Stimulated activated naive B cell treated with anti-CD40 and anti-IgM and Interleukin-4, amounts not matched to agents 10 μg/mL and 1 μg/mL and 100 μg/mL, for 72 hours (primary cell): Measurements from ENCODE around the gene TAOK1.

Experiments used
- ATAC-seq, 2 donors: fragments of 150-1000 bp; cut with Tn5 transposase; replicated peaks; 2 replicates each; pipeline ENCODE4 v1.10.0; 2021; ENCODE audit warnings: moderate library complexity in 1 of 2
- DNase-seq: peaks from one replicate; pipeline ENCODE4 v3.0.0; 2021
- H3K27ac Mint-ChIP-seq: one replicate; pipeline ENCODE4 v1.8.0; 2022; ENCODE audit warnings: mild to moderate bottlenecking, mixed read lengths
- H3K27me3 Mint-ChIP-seq, 2 donors: one replicate each; pipeline ENCODE4 v1.8.0; 2022; ENCODE audit warnings: mixed read lengths in 2 of 2
- H3K36me3 Mint-ChIP-seq, 2 donors: one replicate each; pipeline ENCODE4 v1.8.0; 2022; ENCODE audit warnings: mixed read lengths in 2 of 2, mild to moderate bottlenecking in 1 of 2
- H3K4me1 Mint-ChIP-seq, 2 donors: one replicate each; pipeline ENCODE4 v1.8.0; 2022; ENCODE audit warnings: mixed read lengths in 2 of 2, mild to moderate bottlenecking in 1 of 2
- H3K4me3 Mint-ChIP-seq, 2 donors: one replicate each; pipeline ENCODE4 v1.8.0; 2022; ENCODE audit warnings: mild to moderate bottlenecking in 2 of 2, mixed read lengths in 2 of 2, moderate library complexity in 1 of 2
- H3K9me3 Mint-ChIP-seq, 2 donors: one replicate each; pipeline ENCODE4 v1.8.0; 2022; ENCODE audit warnings: mixed read lengths in 2 of 2, mild to moderate bottlenecking in 1 of 2

Gene TAOK1

DNA sequence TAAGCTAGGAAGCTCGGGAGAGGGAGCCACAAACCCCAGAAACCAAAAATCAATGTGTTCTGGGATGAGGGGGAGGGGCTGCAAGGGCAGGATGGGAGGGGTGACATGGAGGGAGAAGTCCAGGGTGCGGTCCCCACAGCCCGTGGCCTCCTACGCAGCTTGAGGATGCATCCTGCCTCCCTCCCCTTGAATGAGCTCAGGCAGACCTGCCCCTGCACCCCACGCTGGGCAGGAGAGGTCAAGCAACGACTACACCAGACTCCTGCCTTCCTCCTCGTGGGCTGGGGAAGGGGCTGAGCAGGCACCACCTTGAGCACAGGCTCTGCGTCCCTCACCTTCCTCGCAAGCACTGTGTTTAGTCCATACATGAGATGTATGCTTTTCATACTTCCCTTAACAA is 206.6 kb downstream of the TAOK1 start:
- no peak for ATAC-seq
- Mint-ChIP-seq H3K36me3 (peaks cover 0 to 2% of the 10 kb centered on the region in 2 donors), H3K9me3 (no peaks in the 10 kb centered on the region), H3K4me3 (no peak overlapping the region), H3K27me3 (peaks cover 0 to 15% of the 10 kb centered on the region in 2 donors), H3K27ac (no peak overlapping the region), H3K4me1 (peaks cover 16 to 34% of the 10 kb centered on the region in 2 donors)
- DNase-seq, result no peak

DNA sequence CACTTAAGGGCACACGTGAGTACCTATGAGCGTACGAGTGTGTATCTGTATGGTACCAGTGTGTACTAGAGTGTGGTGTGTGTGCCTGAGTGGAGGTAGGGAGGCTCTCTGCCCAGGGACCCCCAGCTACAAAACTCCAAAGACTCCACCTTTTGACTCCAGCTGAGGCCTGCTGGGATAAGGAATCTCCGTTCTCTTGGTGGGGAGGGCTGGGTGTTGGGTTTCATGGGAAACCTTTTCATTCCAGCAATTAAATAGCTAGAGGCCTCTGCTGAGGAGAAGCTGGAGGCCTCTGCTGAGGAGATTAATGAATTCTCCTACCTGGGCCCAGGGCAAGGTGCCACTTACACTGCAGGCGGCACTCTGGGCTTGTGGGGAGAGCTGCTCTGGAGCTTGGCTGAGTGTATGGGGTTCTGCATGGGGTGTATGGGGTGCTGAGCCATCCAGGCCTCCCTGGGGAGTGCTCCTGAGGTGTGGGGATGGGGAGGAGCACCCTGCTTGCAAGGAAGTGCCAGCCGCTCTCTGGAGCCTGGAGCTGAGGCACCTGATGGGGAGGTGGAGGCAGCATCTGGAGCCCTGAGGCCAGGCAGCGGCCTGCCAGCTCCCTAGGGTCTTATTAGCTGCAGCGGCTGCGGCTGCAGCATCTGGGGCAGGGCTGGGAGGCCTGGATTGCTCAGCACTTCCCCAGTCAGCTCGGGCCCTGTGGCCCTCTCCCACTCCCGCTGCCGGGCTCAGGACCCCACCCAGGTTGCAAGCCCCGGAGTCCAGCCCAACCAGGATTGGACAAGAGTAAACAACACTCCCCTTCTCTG is 207.4 kb downstream of the TAOK1 start:
- Mint-ChIP-seq H3K36me3 (peaks cover 0 to 2% of the 10 kb centered on the region in 2 donors), H3K27me3 (peaks cover 0 to 15% of the 10 kb centered on the region in 2 donors), H3K27ac (no peak overlapping the region), H3K4me1 (peaks cover 10 to 26% of the 10 kb centered on the region in 2 donors), H3K9me3 (no peaks in the 10 kb centered on the region), H3K4me3 (no peak overlapping the region)
- ATAC-seq (no peak), DNase-seq (no peak)
